GM18868 (cell line): ENCODE measurements around the gene RASSF10.
"Not testable (repeated sequence)": the region's sequence is repeated elsewhere in the genome, so short reads cannot be mapped to it uniquely, and the experiment has no call there.

Experiments used
- ATAC-seq: cut with Tn5 transposase; IDR thresholded peaks from one replicate; pipeline ENCODE4 v1.9.1; 2021; ENCODE audit warnings: mild to moderate bottlenecking, moderate library complexity; ENCODE audit not compliant: unreplicated experiment

RASSF10 gene

GRCh38 chr11:13019313-13019712 is 10.2 kb downstream of the RASSF10 start:
- ATAC-seq, result no peak

GRCh38 chr11:13023423-13023822 is 14.3 kb downstream of the RASSF10 start:
- no peak for ATAC-seq

- ATAC-seq, result no peak
These were observed 17.6 kb downstream of the RASSF10 start for GRCh38 chr11:13026722-13027121.

GRCh38 chr11:13028322-13028721 is 19.2 kb downstream of the RASSF10 start:
- ATAC-seq, result no peak

GRCh38 chr11:13029872-13030271 is 20.8 kb downstream of the RASSF10 start:
- no peak for ATAC-seq

GRCh38 chr11:13030857-13031256 is 21.7 kb downstream of the RASSF10 start:
- no peak for ATAC-seq

- no peak for ATAC-seq
These were observed 22.2 kb downstream of the RASSF10 start for GRCh38 chr11:13031349-13031748.

- ATAC-seq, result no peak
These were observed 24.8 kb downstream of the RASSF10 start for GRCh38 chr11:13033760-13034533.

- no peak for ATAC-seq
These were observed 26.6 kb downstream of the RASSF10 start for GRCh38 chr11:13035711-13036110.

- no peak for ATAC-seq
These were observed 27.1 kb downstream of the RASSF10 start for GRCh38 chr11:13036235-13036634.

GRCh38 chr11:13038366-13038765 is 29.2 kb downstream of the RASSF10 start:
- ATAC-seq, result no peak

- ATAC-seq, result no peak
These were observed 30.0 kb downstream of the RASSF10 start for GRCh38 chr11:13039126-13039525.

GRCh38 chr11:13040969-13041561 is 31.9 kb downstream of the RASSF10 start:
- no peak for ATAC-seq

GRCh38 chr11:13042873-13043342 is 33.8 kb downstream of the RASSF10 start:
- ATAC-seq, result no peak

- no peak for ATAC-seq
These were observed 35.0 kb downstream of the RASSF10 start for GRCh38 chr11:13043912-13044628.

GRCh38 chr11:13045089-13045488 is 36.0 kb downstream of the RASSF10 start:
- not testable (repeated sequence) for ATAC-seq

GRCh38 chr11:13045734-13046133 is 36.6 kb downstream of the RASSF10 start:
- ATAC-seq, result no peak

- ATAC-seq, result no peak
These were observed 37.8 kb downstream of the RASSF10 start for GRCh38 chr11:13046637-13047570.

GRCh38 chr11:13047884-13048283 is 38.8 kb downstream of the RASSF10 start:
- ATAC-seq, result no peak

GRCh38 chr11:13051257-13051656 is 42.1 kb downstream of the RASSF10 start:
- no peak for ATAC-seq

GRCh38 chr11:13052130-13052571 is 43.0 kb downstream of the RASSF10 start:
- ATAC-seq, result no peak
